Hindlimb muscle (tissue), 1 donor: ENCODE measurements around the gene RGS4. TPM values are rescaled to one million over a fixed set of nuclear protein-coding genes. Genes with fewer than 3 reads are reported as not detected.
"Not testable (repeated sequence)": the region's sequence is repeated elsewhere in the genome, so short reads cannot be mapped to it uniquely, and the experiment has no call there.

Experiments
- DNase-seq: peaks from one replicate; pipeline ENCODE4 v3.0.0-alpha.2; 2013
- polyA plus RNA-seq: library from polyadenylated mRNA; unstranded; fragments of 120-200 nt; gene quantifications from one replicate; pipeline ENCODE4 v1.2.1, GENCODE V29; 2013; ENCODE audit not compliant: insufficient read length

RGS4 gene
- polyA plus RNA-seq, 1 donor, result 1.2 TPM

DNA sequence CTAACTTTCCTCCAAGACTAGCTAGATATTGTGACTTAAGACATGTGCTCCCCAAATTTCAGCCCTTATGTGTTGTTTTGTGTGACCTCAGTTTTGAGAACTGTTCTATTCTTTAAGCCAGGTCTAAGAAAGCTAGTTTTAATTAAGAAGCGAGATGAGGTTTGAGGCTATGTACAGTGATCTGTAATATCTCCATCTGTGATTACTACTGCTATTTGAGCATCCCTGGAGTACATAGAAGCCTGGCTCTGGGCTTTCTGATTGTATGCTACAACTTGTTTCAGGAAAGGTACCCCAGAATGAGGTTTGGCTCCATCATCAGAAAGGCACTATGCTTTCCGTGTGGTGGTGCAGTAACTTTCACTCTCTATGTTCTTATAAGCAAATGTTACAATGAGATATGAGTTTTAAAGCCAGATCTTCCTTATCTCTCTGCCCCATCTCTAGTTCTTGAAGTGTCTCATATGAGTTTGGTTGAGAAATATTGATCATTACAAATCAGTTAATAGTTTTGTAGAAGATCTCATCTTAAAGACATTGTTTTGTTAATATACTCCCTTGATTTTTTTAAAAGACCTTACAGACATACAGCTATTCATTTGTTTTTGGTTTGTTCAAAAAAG, 605 bp downstream of the RGS4 start:
- DNase-seq, result no peak

DNA sequence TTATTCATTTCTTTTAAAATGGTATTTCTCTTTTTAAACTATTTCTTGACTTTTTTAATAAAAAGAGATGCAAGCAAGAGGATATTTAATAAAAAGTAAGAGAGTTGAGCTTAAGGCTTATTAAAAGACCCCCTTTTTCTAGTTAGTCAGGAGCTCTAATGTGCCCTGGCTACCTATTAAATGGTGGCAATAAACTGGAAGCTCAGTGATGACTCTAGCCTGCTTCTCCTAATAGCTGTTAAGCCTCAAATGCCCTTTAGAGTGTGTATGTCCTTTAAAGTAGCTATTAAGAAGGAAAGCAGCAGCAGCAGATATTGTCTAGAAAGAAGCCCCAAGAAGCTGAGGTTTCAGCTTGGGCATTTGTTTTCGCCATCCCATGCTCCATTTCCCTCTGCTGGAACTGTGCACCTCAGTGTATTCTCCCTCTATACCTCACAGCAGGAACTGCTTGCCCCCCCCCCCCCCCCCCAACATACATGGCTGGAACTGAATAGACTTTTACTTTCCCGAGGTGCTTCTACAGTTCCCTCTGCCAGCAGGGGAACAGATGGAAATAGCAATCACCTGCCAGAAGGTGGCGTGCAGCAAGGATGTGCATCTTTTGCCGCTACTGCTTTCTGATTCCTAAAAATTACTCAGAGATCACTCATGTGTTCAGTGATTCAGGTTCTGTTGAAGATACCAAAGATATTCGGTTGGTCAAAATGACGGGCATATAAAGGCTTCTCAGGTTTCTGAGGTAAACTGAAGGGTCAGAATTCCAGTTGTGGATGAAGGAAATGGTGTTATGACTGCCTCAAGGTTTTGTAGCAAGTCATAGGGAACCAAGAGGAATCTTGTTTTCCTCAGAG, 2.5 kb downstream of the RGS4 start:
- peak; percentile 29 for DNase-seq

DNA sequence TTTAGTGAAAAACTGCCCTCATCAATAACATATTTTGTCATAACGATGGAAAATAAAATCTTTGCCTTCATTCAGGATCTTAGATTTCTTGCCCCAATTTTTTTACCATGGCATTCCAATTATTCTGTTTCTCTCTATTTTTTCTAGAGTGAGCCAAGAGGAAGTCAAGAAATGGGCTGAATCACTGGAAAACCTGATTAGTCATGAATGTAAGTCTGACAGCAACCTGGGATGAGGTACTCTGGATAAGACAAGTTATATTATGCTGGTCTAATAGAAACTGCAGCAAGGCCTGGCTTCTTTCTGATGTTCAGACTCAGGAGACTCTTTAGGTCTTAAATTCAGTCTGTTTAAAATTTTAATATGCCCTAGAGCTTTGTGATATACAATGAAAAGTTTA, 3.5 kb downstream of the RGS4 start:
- DNase-seq, result no peak

DNA sequence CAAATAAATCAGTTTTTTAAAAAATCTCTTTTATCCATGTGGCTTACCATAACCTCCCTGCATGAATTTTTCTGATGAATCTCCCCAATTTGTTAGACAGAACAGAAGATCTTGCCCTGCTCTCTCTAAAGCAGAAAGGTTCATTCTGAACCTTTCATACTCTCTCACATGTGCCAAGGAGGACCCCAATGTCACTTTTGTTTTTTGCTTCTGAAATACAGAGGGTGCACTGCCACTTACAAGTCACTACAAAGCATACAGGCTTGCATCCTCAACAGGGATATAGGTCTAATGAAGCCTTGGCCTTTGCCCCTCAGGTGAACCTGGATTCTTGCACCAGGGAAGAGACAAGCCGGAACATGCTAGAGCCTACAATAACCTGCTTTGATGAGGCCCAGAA, 4.8 kb downstream of the RGS4 start:
- DNase-seq, result no peak

DNA sequence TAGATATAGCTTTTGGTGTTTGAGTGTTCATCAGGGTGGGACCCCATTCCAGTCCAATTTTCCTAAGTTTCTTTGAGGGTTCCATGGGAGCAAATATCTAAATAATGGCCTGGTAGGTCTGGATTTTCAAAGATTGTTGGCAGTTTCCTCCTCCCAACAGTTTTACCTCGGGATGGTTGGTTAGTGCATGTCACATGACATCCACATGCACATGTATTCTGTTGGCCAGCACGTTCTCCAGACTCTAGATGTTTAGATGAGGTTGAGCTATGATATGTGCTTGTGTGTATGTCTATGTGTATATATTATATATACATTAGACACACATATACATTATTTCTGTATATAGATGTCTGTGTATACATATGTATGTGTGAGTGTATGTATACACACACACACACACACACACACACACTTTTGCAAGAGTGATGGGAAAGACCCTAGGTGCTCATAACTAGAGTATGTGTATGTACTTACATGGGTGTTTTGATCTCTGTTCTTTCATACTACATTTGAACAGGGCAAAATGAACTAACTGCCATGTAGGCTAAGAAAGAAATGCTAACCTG, 5.6 kb downstream of the RGS4 start:
- no peak for DNase-seq

DNA sequence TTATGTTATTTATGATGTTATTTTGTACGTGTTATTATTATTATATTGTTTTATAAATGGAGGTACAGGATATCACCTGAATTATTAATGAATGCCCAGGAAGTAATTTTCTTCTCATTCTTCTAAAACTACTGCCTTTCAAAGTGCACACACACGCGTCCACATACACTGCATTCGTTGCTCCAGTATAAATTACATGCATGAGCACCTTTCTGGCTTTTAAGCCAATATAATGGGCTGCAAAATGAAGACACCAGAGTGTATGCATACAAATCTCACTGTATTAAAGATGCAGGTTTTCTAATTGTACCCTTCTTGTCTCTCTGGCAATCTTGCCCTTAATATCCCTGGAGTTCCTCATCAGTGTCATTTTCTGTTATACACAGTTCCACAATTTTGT, 6.9 kb downstream of the RGS4 start:
- DNase-seq, result no peak

DNA sequence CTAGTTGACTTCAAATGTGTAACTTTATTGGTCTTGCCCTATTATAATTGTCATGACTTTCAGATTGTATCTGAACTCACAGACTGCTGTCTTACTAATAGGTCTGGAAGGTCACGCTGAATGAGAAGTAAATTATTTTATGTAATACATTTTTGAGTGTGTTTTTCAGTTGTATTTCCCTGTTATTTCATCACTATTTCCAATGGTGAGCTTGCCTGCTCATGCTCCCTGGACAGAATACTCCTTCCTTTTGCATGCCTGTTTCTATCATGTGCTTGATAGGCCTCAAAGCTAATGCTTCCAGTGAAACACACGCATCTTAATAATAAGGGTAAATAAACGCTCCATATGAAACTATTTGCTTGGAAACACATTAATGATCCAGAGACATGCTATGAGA, 7.3 kb downstream of the RGS4 start:
- no peak for DNase-seq

DNA sequence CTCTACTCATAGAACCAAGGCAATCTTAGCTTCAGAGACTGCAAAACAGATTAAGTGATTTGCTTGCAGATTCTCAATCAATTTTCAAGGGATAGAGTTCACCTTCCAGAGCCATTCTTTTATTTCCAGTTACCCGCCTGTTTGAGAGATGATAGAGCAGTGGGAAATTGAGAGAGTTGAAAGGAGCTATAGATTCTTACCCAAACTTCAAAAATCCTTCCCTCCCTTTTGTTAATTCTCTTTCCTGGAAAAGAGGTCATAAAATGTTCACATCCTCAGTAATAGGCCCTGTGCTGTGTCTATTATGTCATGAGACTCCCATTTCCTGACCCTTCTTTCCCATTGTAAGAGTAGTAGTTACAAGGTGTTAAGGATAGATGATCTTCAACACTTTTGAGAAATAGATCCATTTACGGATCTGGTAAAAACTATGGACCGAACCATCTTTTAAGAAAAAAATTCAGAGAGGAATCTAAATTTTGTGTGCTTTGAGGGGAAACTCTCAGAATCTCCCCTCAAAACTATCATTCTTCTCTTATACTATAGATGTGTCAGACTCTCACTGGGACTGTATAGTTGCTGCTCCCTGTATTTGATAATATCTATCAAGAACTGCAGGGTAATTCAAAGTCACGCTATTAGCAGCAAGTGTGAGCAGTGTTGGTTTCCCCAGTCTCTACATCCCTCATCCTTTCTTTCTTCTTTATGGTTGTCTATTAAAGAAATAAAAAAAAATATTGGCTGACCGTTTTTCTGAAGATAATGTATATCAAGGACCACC, 8.0 kb downstream of the RGS4 start:
- DNase-seq, result no peak

DNA sequence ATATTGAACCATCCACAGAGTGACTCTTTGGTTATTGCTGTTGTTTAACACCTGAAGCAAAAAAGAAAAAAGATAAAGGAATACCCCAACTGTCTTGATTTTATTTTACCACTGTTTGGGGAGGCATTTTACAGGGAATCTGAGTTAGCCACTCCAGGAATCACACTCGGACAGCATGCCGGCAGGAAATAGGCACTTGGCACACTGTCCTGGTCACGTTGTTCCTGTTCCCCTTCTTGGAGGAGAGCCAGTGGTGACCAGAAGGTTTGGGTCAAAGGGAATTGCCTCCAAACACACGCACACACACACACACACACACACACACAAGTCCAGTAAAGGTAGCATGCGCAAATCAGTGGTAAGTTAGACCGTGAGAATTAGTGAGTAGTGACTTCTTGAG, 13.8 kb downstream of the RGS4 start:
- DNase-seq, result no peak

DNA sequence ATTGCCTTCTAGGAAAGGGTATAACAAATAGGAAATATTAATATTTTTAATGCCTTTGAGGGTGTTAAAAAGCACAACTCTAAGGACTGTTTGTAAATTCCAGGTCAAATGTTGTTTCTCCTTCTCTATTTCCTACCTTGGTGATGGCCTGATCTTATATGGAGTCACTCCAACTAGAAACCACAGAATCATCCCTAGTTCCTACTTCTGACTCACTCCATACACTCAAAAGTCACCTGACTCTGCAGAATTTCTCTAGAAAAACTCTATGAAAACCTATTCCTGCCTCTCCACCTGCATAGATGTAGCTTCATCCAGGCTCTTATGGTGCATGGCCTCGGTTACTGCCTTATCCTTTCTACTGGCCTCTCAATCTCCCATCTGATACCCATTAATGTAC, 14.5 kb downstream of the RGS4 start:
- no peak for DNase-seq

DNA sequence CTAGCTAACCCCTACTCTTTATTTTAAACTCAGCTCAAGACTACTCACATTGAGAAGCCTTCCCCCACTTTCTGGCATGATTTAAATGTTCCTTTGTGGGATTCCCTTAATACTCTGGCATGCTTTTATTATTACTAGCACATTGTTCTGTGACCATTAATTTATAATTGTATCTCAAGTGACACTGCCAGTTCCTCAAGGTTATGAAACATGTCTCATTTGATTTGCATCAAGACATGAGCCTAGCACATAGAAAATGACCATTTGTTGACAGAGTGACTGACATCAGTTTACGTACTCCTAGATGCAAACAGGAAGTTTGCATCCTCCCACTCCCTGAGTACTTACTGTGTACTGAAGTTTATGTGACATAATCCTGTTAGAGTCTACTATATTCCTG, 15.2 kb downstream of the RGS4 start:
- DNase-seq, result no peak

DNA sequence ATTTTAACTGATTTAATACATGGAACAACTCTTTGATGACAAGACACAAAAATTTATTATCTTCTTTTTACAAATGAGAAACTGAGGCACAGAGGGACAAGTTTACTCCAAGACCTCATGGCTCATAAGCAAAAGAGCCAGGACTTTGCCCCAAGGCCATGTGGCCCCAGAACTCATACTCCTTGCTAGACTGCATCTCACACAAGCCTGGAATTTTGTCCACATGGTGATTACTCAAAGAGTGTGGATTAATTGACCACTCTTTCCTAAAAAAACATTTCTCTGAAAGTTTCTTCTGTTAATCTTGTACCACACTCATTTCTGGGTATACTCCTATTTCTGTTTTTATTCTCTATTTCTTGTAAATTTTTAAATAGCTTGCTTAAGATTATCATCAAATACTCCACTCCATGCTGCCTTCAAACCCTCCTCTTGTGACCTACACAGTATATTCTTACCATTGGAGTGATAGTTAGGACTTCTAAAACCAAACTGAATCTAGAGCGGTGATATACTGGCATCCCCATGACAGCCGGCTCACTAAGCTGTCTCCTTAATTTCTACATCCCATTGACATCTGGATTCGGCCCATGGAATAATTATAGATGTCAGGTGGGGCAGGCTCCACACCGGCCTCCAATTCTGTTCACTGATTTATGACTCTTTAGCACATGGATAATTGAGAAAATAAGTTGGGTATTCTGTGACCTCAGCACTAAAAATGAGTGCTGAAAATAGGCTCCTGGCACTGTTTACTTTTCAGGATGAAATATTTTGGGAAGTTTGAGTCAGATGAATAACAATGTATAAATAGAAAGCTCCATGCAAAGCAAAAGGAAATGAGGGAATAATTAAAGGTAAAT, 16.1 kb downstream of the RGS4 start:
- no peak for DNase-seq

DNA sequence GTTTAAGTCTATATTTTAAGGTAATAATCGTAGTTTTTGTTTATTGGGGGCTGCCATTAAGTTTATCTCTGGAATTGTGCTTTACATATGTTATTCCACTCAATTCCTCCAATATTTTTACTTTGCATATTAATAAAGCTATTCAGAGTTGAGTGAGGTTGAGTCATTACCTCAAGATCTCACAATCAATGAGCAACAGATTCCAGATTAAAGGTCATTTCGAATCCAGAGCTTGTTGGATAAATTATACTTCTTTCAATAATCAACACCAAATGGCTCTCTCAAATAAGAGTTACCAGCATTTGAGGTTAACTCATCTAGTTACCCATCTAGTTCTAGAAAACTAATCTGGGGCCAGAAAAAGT, 16.7 kb downstream of the RGS4 start:
- no peak for DNase-seq

DNA sequence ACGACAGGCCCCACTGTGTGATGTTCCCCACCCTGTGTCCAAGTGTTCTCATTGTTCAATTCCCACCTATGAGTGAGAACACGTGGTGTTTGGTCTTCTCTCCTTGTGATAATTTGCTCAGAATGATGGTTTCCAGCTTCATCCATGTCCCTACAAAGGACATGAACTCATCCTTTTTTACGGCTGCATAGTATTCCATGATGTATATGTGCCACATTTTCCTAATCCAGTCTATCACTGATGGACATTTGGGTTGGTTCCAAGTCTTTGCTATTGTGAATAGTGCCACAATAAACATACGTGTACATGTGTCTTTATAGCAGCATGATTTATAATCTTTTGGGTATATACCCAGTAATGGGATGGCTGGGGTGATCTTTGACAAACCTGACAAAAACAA, 20.0 kb downstream of the RGS4 start:
- not testable (repeated sequence) for DNase-seq

DNA sequence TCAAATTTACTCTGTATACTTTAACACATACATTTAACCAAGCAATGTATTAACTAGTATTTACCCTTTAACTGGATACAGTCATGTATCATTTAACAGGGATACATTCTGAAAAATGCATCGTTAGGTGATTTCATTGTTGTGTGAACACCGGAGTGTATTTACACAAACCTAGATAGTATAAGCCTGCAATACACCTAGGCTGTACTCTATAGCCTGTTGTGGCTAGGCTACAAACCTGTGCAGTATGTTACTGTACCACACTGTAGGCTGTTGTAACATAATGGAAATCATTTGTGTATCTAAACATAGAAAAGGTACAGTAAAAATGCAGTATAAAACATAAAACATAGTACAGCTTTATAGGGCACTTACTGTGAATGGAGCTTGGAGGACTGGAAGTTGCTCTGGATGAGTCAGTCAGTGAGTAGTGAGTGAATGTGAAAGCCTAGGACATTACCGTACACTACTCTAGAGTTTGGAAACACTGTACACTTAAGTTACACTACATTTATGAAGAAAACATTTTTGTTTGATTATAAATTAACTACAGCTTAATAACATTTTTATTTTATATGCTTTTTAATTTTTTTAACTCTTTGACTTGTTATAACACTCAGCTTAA, 21.3 kb downstream of the RGS4 start:
- no peak for DNase-seq

DNA sequence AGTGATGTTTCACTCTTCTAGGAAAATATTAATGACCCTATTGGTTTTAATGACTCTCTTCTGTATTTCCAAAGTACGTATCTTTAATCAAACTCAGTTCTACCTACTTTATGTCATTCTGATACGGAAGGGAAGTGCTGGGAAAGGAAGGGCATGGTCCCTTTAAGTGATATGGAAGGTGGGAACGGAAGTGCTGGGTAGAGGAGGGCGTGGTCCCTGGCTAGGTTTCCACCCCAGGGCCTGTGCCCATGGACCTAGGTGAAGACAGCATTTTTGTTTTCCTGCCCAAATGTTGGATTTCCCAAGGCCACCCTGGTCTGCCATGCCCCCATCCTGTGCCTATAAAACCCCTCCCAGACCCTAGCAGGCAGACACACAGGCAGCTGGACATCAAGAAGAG, 24.0 kb downstream of the RGS4 start:
- no peak for DNase-seq

DNA sequence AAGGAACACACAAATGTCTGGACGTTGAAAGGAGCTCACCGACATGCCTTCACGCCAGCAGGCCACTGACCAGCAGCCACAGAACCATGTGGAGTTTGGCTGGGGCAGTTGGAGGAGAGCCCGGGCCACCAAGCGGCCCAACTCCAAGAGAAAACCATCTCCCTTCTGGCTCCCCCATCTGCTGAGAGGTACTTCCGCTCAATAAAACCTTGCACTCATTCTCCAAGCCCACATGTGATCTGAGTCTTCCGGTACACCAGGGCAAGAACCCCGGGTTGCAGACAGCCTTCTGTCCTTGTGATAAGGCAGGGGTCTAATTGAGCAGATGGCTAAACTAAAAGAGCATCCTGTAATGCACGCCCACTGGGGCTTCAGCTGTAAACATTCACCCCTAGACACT, 24.4 kb downstream of the RGS4 start:
- DNase-seq, result no peak

DNA sequence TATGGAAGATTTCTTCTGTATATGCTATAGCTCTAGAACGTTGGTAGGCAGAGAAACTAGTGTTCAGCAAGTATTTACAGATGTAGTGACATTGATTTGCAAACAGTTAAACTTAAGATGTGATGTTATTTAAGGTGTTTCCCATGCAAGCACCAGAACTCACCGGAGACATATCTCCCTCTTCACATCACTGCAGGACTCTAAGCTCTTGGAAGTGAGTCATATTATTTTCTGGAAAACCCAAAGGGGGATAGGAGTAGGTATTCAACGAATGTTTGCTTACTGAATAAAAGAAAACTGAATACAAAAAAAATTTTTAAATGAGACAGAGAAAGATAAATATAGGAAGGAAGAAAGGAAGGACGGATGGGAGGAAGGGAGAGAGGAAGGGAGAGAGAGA, 25.0 kb downstream of the RGS4 start:
- DNase-seq, result no peak

DNA sequence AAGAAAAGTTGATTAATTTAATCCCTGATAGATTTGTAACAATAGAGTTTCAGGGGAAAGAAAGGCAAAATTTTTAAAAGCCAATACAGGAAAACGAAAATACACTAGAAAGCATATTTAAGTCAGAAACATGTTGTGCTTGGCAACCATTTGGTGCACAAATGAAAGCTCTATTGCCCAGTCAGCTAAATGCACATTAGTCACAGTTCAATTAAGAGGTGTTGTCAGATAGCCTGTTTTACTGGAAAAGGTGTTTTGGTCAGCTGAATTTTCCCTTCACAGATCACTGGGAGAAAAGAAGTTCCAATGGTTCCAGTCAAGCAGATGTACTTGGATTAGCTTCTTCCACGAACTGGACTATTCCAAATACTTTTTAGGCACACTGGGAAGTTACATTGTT, 25.4 kb downstream of the RGS4 start:
- DNase-seq, result no peak

DNA sequence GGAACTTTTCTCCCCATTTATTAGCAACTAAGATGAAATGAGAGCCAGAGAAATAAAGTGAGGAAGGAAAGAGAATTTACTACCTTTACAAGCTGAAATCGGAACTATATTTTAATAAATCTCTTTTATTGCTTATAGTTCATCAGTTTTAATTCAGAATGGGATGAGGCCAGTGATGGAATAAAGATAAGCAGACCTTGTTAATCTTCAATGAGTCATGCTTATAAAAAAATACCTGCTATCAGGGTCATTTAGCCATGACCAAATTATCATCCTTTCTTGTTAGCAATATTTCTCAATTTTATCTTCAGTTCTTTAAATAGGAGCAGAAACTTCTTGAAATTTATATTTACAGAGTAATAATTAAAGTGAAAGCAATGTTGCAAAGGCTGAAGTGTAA, 26.1 kb downstream of the RGS4 start:
- DNase-seq, result no peak

DNA sequence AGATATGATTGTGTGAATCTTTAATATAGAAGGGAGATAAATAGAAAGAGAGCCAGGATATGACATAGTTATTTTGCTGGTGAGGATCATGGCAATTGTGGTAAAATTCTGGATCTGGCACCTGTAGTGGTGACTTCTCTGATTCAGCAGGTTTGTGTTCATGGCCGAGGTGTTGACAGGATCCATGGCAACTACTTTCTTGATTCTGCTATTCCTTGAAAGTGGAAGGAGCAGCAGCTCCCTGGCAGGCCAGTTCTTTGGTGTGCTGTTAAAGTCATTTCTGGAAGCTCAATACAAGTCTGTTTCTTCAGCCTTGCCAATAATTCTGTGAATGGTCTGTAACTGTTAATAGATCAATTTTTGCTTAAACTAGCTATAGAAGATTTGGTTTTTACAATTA, 33.4 kb downstream of the RGS4 start:
- peak; percentile 18 for DNase-seq
